ENCODE measurements around the gene ERVH48-1. TPM values are rescaled to one million over a fixed set of nuclear protein-coding genes. Genes with fewer than 3 reads are reported as not detected.
A peak's percentile ranks its signal among the peaks of the same experiment; 100 is the strongest.
"Not testable (repeated sequence)": the region's sequence is repeated elsewhere in the genome, so short reads cannot be mapped to it uniquely, and the experiment has no call there.

The ERVH48-1 gene
- total RNA-seq, 1 experiment from 2014 or later, result 14.7 TPM

DNA sequence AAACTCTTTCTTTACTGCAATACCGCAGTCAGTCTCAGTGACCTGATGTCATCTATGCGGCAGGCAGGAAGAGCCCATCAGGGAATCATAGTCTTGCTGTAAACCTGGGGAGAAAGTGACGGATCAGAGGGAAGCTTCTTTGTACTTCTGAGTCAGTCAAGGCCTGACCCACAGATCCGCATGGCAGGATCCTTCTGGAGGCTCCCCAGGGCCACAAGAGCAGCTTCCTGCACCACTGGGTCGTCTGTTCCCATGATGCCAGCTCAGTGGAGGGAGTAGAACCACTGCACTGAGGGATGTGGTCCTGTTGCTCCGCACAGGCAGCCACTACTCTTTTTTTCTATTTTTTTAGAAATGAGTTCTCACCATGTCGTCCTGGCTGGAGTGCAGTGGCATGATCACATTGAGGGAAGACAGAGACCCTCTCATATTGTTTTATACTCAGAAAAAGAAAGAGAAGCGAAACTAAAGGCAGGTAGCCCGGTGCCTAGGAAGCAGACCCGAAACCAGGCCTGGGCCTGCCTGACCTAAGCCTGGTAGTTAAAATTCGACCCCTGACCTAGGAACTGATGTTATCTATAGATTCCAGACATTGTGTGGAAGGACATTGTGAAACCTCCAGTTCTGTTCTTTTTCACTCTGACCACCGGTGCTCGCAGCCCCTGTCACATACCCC lies 6.3 kb upstream of the ERVH48-1 start (continued):
- TF ChIP-seq, protein P1, sequence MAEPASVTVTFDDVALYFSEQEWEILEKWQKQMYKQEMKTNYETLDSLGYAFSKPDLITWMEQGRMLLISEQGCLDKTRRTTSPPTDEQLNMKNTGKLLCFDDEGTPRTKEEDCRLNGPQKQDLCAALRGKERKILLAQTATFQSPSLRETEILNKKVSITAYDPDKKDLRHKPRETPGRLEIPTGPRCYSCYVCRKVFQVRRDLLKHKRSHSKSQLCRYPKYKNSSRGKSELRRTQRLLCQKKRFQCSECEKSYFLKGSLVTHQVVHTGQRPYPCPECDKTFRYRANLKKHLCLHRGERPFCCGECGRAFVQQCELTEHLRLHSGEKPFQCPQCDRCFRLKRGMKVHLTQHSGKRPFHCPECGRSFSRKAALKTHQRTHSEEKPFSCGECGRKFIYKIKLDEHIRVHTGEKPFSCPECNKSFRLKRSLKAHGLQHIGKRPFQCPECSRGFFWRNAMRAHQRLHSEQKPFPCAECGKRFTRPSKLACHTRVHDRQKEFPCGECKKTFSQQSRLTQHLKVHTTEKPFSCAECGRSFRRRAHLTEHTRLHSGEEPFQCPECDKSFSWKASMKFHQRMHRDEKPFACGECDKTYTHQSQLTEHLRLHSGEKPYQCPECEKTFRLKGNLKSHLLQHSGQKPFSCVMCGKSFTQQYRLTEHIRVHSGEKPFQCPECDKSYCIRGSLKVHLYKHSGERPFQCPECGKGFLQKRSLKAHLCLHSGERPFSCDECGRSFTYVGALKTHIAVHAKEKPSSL (CRISPR knock-in tag; conservative IDR thresholded peaks at IDR 0.05), result no peak

DNA sequence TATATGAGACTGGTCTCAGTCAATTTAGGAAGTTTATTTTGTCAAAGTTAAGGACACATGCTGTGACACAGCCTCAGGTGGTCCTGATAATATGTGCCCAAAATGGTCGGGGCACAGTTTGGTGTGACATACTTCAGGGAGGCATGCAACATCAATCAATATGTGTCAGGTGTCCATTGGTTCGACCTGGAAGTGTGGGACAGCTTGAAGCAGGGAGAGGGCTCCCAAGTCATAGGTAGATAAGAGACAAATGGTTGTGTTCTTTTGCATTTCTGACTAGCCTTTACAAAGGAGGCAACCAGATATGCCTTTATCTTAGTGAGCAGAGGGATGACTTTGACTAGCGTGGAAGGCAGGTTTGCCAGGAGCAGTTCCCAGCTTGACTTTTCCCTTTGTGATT lies 4.5 kb upstream of the ERVH48-1 start:
- no peak overlapping the region for H3K27ac Mint-ChIP-seq
- H3K4me1 Mint-ChIP-seq, result peaks cover 57% of the 10 kb centered on the region
- POLR2A ChIA-PET, result no interaction called here
- H3K36me3 Mint-ChIP-seq, result no peaks in the 10 kb centered on the region
- TF ChIP-seq OVOL2 (CRISPR knock-in tag; IDR thresholded peaks at IDR 0.05; ENCODE audit: borderline replicate concordance) (no peak), TCF7 (CRISPR knock-in tag; IDR thresholded peaks at IDR 0.05; ENCODE audit: low read depth) (no peak), NR3C1 (CRISPR knock-in tag; conservative IDR thresholded peaks at IDR 0.05; ENCODE audit: low read depth) (no peak), JUN (CRISPR knock-in tag; IDR thresholded peaks at IDR 0.05) (no peak), ATF1 (CRISPR knock-in tag; IDR thresholded peaks at IDR 0.05) (no peak), SOX15 (CRISPR knock-in tag; IDR thresholded peaks at IDR 0.05) (no peak), PRRX2 (CRISPR knock-in tag; IDR thresholded peaks at IDR 0.05) (no peak), KAT7 (CRISPR knock-in tag; IDR thresholded peaks at IDR 0.05; ENCODE audit: borderline replicate concordance) (no peak), ESRRA (CRISPR knock-in tag; IDR thresholded peaks at IDR 0.05; ENCODE audit: borderline replicate concordance) (no peak)
- TF ChIP-seq, protein P2, sequence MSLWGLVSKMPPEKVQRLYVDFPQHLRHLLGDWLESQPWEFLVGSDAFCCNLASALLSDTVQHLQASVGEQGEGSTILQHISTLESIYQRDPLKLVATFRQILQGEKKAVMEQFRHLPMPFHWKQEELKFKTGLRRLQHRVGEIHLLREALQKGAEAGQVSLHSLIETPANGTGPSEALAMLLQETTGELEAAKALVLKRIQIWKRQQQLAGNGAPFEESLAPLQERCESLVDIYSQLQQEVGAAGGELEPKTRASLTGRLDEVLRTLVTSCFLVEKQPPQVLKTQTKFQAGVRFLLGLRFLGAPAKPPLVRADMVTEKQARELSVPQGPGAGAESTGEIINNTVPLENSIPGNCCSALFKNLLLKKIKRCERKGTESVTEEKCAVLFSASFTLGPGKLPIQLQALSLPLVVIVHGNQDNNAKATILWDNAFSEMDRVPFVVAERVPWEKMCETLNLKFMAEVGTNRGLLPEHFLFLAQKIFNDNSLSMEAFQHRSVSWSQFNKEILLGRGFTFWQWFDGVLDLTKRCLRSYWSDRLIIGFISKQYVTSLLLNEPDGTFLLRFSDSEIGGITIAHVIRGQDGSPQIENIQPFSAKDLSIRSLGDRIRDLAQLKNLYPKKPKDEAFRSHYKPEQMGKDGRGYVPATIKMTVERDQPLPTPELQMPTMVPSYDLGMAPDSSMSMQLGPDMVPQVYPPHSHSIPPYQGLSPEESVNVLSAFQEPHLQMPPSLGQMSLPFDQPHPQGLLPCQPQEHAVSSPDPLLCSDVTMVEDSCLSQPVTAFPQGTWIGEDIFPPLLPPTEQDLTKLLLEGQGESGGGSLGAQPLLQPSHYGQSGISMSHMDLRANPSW (CRISPR knock-in tag; conservative IDR thresholded peaks at IDR 0.05; ENCODE audit: low read depth), result no peak
- TF ChIP-seq, protein P3, sequence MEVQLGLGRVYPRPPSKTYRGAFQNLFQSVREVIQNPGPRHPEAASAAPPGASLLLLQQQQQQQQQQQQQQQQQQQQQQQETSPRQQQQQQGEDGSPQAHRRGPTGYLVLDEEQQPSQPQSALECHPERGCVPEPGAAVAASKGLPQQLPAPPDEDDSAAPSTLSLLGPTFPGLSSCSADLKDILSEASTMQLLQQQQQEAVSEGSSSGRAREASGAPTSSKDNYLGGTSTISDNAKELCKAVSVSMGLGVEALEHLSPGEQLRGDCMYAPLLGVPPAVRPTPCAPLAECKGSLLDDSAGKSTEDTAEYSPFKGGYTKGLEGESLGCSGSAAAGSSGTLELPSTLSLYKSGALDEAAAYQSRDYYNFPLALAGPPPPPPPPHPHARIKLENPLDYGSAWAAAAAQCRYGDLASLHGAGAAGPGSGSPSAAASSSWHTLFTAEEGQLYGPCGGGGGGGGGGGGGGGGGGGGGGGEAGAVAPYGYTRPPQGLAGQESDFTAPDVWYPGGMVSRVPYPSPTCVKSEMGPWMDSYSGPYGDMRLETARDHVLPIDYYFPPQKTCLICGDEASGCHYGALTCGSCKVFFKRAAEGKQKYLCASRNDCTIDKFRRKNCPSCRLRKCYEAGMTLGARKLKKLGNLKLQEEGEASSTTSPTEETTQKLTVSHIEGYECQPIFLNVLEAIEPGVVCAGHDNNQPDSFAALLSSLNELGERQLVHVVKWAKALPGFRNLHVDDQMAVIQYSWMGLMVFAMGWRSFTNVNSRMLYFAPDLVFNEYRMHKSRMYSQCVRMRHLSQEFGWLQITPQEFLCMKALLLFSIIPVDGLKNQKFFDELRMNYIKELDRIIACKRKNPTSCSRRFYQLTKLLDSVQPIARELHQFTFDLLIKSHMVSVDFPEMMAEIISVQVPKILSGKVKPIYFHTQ (CRISPR knock-in tag; IDR thresholded peaks at IDR 0.05), result no peak
- TF ChIP-seq, protein P4, sequence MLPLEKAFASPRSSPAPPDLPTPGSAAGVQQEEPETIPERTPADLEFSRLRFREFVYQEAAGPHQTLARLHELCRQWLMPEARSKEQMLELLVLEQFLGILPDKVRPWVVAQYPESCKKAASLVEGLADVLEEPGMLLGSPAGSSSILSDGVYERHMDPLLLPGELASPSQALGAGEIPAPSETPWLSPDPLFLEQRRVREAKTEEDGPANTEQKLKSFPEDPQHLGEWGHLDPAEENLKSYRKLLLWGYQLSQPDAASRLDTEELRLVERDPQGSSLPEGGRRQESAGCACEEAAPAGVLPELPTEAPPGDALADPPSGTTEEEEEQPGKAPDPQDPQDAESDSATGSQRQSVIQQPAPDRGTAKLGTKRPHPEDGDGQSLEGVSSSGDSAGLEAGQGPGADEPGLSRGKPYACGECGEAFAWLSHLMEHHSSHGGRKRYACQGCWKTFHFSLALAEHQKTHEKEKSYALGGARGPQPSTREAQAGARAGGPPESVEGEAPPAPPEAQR (CRISPR knock-in tag; IDR thresholded peaks at IDR 0.05), result no peak
- TF ChIP-seq, protein P5, sequence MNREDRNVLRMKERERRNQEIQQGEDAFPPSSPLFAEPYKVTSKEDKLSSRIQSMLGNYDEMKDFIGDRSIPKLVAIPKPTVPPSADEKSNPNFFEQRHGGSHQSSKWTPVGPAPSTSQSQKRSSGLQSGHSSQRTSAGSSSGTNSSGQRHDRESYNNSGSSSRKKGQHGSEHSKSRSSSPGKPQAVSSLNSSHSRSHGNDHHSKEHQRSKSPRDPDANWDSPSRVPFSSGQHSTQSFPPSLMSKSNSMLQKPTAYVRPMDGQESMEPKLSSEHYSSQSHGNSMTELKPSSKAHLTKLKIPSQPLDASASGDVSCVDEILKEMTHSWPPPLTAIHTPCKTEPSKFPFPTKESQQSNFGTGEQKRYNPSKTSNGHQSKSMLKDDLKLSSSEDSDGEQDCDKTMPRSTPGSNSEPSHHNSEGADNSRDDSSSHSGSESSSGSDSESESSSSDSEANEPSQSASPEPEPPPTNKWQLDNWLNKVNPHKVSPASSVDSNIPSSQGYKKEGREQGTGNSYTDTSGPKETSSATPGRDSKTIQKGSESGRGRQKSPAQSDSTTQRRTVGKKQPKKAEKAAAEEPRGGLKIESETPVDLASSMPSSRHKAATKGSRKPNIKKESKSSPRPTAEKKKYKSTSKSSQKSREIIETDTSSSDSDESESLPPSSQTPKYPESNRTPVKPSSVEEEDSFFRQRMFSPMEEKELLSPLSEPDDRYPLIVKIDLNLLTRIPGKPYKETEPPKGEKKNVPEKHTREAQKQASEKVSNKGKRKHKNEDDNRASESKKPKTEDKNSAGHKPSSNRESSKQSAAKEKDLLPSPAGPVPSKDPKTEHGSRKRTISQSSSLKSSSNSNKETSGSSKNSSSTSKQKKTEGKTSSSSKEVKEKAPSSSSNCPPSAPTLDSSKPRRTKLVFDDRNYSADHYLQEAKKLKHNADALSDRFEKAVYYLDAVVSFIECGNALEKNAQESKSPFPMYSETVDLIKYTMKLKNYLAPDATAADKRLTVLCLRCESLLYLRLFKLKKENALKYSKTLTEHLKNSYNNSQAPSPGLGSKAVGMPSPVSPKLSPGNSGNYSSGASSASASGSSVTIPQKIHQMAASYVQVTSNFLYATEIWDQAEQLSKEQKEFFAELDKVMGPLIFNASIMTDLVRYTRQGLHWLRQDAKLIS (CRISPR knock-in tag; IDR thresholded peaks at IDR 0.05; ENCODE audit: borderline replicate concordance), result no peak
- TF ChIP-seq, protein P6, sequence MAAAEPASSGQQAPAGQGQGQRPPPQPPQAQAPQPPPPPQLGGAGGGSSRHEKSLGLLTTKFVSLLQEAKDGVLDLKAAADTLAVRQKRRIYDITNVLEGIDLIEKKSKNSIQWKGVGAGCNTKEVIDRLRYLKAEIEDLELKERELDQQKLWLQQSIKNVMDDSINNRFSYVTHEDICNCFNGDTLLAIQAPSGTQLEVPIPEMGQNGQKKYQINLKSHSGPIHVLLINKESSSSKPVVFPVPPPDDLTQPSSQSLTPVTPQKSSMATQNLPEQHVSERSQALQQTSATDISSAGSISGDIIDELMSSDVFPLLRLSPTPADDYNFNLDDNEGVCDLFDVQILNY (CRISPR knock-in tag; IDR thresholded peaks at IDR 0.05), result no peak
- H3K4me3 Mint-ChIP-seq, result no peak overlapping the region
- ATAC-seq, result no peak
- no peaks in the 10 kb centered on the region for H3K27me3 Mint-ChIP-seq (ENCODE audit: low read depth)
- no peaks in the 10 kb centered on the region for H3K9me3 Mint-ChIP-seq
- CTCF ChIA-PET, result interaction anchor here (0.7 kb wide), 1 partner anchor 27 kb away, joined by 3 read pairs; no protein-coding TSS in a partner anchor
- no peak for DNase-seq (ENCODE audit: low spot score)

DNA sequence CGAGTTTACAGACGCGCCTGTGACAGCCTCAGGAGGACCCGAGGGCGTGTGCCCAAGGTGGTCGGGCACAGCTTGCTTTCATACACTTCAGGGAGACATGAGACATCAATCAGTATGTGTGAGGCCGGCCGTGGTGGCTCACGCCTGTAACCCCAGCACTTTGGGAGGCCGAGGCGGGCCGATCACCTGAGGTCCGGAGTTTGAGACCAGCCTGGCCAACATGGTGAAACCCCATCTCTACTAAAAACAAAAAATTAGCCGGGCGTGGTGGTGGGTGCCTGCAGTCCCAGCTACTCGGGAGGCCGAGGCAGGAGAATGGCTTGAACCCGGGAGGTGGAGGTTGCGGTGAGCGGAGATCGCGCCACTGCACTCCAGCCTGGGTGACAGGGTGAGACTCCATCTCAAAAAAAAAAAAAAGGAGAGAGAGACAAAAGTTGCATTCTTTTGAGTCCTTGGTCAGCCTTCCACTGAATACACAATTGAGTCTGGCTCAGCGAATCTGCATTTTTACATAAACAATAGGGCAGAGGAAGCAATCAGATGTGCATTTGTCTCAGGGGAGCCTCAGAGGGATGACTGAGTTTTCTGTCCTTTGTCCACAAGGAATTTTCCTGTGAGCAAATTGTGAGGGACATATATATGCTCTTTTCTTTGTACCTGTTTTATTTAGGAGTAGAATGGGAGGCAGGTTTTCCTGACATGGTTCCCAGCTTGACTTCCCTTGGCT lies 2.2 kb upstream of the ERVH48-1 start:
- not testable (repeated sequence) for H3K36me3 Mint-ChIP-seq; DNase-seq (ENCODE audit: low spot score); ATAC-seq; H3K4me3 Mint-ChIP-seq; H3K27me3 Mint-ChIP-seq (ENCODE audit: low read depth); H3K9me3 Mint-ChIP-seq
- CTCF ChIA-PET, result interaction anchor here (0.7 to 1.2 kb wide), 2 partner anchors 47 to 683 kb away, joined by 4 read pairs; partner anchors contain the start of gene PKNOX1
- POLR2A ChIA-PET, result interaction anchor here (1.2 kb wide), 1 partner anchor 34 kb away, joined by 3 read pairs; no protein-coding TSS in a partner anchor
- peak overlapping the region; percentile 99 for H3K27ac Mint-ChIP-seq
- peaks cover 61% of the 10 kb centered on the region for H3K4me1 Mint-ChIP-seq

Data from WTC11 (cell line).